Hair follicle dermal papilla cell (primary cell): ENCODE data around the gene ZNF84. TPM values are rescaled to one million over a fixed set of nuclear protein-coding genes. Genes with fewer than 3 reads are reported as not detected.

Experiments
- small RNA-seq: library from RNA; depleted of rRNA; stranded (forward); fragments of <200 nt; gene quantifications from one replicate; pipeline ENCODE3, GENCODE V24; 2012
- total RNA-seq: library from RNA; depleted of rRNA; stranded (reverse); fragments of >200 nt; gene quantifications from 2 replicates; pipeline ENCODE4 v1.2.3, GENCODE V29; 2012

ZNF84 gene
- 26.6 and 30.8 TPM in 2 replicates for total RNA-seq

GRCh38 chr12:133037207-133038005 is at the start of gene ZNF84:
Gene ZNF84 (plus strand): TSS chr12:133037509. CDS start chr12:133041468, 3,959 bp downstream.

GRCh38 chr12:133080368-133081158 is 43.3 kb downstream of the ZNF84 start, which contains the start of gene ZNF140:
Gene ZNF140 (plus strand): TSS chr12:133080923. CDS start chr12:133081321, 398 bp downstream.

Small RNA genes within 50 kb of the gene (small RNA-seq; reads per million reads assigned to genes)
- gene RNU4ATAC12P, result not detected

Other genes with a start within 250 kb of the ZNF84 start
- gene GOLGA3, start 208.6 kb upstream of the ZNF84 start, total RNA-seq, result 162 and 179 TPM in 2 replicates
- gene CHFR, start 149.9 kb upstream of the ZNF84 start, total RNA-seq, result 49.9 and 60.2 TPM in 2 replicates
- gene ZNF605, start 81.2 kb upstream of the ZNF84 start, total RNA-seq, result 11.9 and 15.1 TPM in 2 replicates
- gene ZNF26, start 51.1 kb upstream of the ZNF84 start, total RNA-seq, result 24.0 and 30.3 TPM in 2 replicates
- 26.1 and 26.4 TPM in 2 replicates for gene ZNF140, start 43.4 kb downstream of the ZNF84 start, total RNA-seq
- gene ZNF891, start 92.8 kb downstream of the ZNF84 start, total RNA-seq, result 0.85 and 1.3 TPM in 2 replicates
- gene ZNF10, start 93.1 kb downstream of the ZNF84 start, total RNA-seq, result 4.6 and 8.8 TPM in 2 replicates
- 33.3 and 41.1 TPM in 2 replicates for gene ZNF268, start 144.0 kb downstream of the ZNF84 start, total RNA-seq
- gene ANHX, start 198.4 kb downstream of the ZNF84 start, total RNA-seq, result not detected in 2 replicates